Caco-2 (cell line): ENCODE data around the gene PRR22. TPM values are rescaled to one million over a fixed set of nuclear protein-coding genes. Genes with fewer than 3 reads are reported as not detected.

Experiments used
- BruUV-seq: library from RNA; stranded (reverse); fragments of 400-500 nt; replicated peaks from 2 replicates; lab custom pipeline; 2021; lab: Mats Ljungman, UMichigan
- CTCF ChIA-PET: fragments of 300-600 bp; sonication (Branson Sonifier 250); formaldehyde crosslinking; loops from one replicate; lab custom pipeline; 2022; ENCODE audit warnings: antibody characterized with exemption; lab: Charles Lee
- POLR2A ChIA-PET: fragments of 300-600 bp; sonication (Branson Sonifier 250); formaldehyde crosslinking; loops from one replicate; lab custom pipeline; 2022; ENCODE audit warnings: antibody characterized with exemption; lab: Charles Lee
- DNase-seq, 2 experiments: peaks; one replicate each; pipeline versions ENCODE4 v3.0.0 to v3.0.0-alpha.2; 2020 to 2022
- H3K27me3 ChIP-seq: replicated peaks from 2 replicates; pipeline ENCODE4 v1.6.0; 2011; ENCODE audit warnings: low read length; ENCODE audit not compliant: control insufficient read depth, insufficient read depth
- H3K36me3 ChIP-seq: 2 replicates; pipeline ENCODE4 v1.5.1; 2011; ENCODE audit warnings: low read length; ENCODE audit not compliant: control insufficient read depth, insufficient read depth
- H3K4me1 ChIP-seq: fragments of 250-450 bp; sonication (Bioruptor Pico); 2 replicates; pipeline ENCODE4 v1.5.1; 2020; ENCODE audit warnings: mild to moderate bottlenecking
- H3K4me3 ChIP-seq: 2 replicates; pipeline ENCODE4 v1.5.1; 2011; ENCODE audit warnings: low read depth, mild to moderate bottlenecking, control low read depth, low read length
- H3K9me3 ChIP-seq: fragments of 250-450 bp; sonication (Bioruptor Pico); 2 replicates; pipeline ENCODE4 v1.5.1; 2020; ENCODE audit warnings: mild to moderate bottlenecking, moderate library complexity
- H3K27ac Mint-ChIP-seq: one replicate; pipeline ENCODE4 v1.8.0; 2022; ENCODE audit warnings: mixed read lengths; ENCODE audit not compliant: unreplicated experiment
- H3K27me3 Mint-ChIP-seq: one replicate; pipeline ENCODE4 v1.8.0; 2022; ENCODE audit warnings: mixed read lengths; ENCODE audit not compliant: insufficient read depth, unreplicated experiment
- H3K36me3 Mint-ChIP-seq: one replicate; pipeline ENCODE4 v1.8.0; 2022; ENCODE audit warnings: mild to moderate bottlenecking, mixed read lengths; ENCODE audit not compliant: insufficient read depth, unreplicated experiment
- H3K4me1 Mint-ChIP-seq: one replicate; pipeline ENCODE4 v1.8.0; 2022; ENCODE audit warnings: low read depth, mixed read lengths; ENCODE audit not compliant: unreplicated experiment
- H3K4me3 Mint-ChIP-seq: one replicate; pipeline ENCODE4 v1.8.0; 2022; ENCODE audit warnings: mild to moderate bottlenecking, moderate library complexity, mixed read lengths; ENCODE audit not compliant: unreplicated experiment
- H3K9me3 Mint-ChIP-seq: one replicate; pipeline ENCODE4 v1.8.0; 2022; ENCODE audit warnings: mixed read lengths; ENCODE audit not compliant: unreplicated experiment
- intact Hi-C: fragments of 100-400 bp; cut with micrococcal nuclease; formaldehyde crosslinking; loops from one replicate; pipeline ENCODE4 v1.10.0; 2022; ENCODE audit not compliant: unreplicated experiment
- total RNA-seq: library from RNA; stranded (reverse); gene quantifications from 2 replicates; pipeline ENCODE4 v1.2.3, GENCODE V29; 2022
- TF ChIP-seq, protein P1 (sequence below), 2 experiments: fragments of 200-600 bp in 1 of 2; IDR thresholded peaks; 1 replicate in 1 of 2; 2 replicates in 1 of 2; pipeline versions ENCODE4 v1.5.1 to v1.8.0; 2011 to 2022; ENCODE audit warnings: antibody characterized with exemption in 1 of 2, control low read depth in 1 of 2, inconsistent platforms in 1 of 2, low read depth in 1 of 2, low read length in 1 of 2, mild to moderate bottlenecking in 1 of 2, moderate library complexity in 1 of 2; ENCODE audit not compliant: insufficient read depth in 1 of 2, severe bottlenecking in 1 of 2, unreplicated experiment in 1 of 2

PRR22 gene
- total RNA-seq, 1 experiment from 2014 or later, result 7.1 TPM

DNA sequence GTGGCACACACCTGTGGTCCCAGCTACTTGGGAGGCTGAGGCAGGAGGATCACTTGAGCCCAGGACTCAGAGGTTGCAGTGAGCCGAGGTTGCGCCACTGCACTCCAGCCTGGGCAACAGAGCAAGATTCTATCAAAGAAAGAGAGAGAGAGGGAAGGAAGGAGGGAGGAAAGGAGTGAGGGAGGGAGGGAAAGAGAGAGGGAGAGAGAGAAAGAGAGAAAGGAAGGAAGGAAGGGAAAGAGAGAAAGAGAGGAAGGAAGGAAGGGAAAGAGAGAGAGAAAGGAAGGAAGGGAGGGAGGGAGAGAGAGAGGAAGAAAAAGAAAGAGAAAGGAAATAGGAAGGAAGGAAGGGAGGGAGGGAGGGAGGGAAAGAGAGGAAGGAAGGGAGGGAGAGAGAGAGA lies 32.7 kb upstream of the PRR22 start:
- Mint-ChIP-seq H3K4me1 (no peaks in the 10 kb centered on the region), H3K4me3 (no peak overlapping the region), H3K27ac (no peak overlapping the region), H3K36me3 (no peaks in the 10 kb centered on the region), H3K27me3 (no peaks in the 10 kb centered on the region), H3K9me3 (no peaks in the 10 kb centered on the region)
- no peaks in the 10 kb centered on the region for H3K9me3 ChIP-seq
- BruUV-seq, result no TSS peak
- no peaks in the 10 kb centered on the region for H3K36me3 ChIP-seq
- no peak for DNase-seq
- ChIA-PET CTCF (no interaction called here), POLR2A (no interaction called here)
- no peaks in the 10 kb centered on the region for H3K4me1 ChIP-seq
- no peak overlapping the region for H3K4me3 ChIP-seq
- intact Hi-C loops, result no loop called here
- no peaks in the 10 kb centered on the region for H3K27me3 ChIP-seq
- TF ChIP-seq, protein P1, sequence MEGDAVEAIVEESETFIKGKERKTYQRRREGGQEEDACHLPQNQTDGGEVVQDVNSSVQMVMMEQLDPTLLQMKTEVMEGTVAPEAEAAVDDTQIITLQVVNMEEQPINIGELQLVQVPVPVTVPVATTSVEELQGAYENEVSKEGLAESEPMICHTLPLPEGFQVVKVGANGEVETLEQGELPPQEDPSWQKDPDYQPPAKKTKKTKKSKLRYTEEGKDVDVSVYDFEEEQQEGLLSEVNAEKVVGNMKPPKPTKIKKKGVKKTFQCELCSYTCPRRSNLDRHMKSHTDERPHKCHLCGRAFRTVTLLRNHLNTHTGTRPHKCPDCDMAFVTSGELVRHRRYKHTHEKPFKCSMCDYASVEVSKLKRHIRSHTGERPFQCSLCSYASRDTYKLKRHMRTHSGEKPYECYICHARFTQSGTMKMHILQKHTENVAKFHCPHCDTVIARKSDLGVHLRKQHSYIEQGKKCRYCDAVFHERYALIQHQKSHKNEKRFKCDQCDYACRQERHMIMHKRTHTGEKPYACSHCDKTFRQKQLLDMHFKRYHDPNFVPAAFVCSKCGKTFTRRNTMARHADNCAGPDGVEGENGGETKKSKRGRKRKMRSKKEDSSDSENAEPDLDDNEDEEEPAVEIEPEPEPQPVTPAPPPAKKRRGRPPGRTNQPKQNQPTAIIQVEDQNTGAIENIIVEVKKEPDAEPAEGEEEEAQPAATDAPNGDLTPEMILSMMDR (IDR thresholded peaks at IDR 0.05; ENCODE audit: insufficient read depth in 1 of 2, low read depth in 1 of 2, low read length in 1 of 2, severe bottlenecking in 1 of 2, unreplicated experiment in 1 of 2), result no peak

DNA sequence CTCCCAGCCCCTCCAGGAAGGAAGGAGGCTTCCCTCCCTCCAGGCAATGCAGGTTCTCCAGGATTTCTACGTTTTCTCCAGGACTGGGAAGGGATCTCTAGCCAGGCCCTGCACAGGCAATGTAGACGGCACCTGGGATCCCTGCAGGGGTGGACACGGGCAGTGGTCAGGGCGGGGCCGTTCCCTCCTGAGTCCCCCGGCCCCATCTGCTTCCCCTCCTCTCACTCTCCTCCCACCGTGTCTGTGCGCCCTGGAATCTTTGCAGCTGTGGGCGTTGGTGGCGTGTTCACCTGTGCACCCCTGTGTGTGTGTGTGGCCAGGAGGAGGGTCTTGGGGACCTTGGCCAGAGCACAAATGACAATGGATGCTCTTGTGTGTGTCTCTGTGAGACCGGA lies 30.3 kb upstream of the PRR22 start:
- ChIA-PET CTCF (interaction anchor here (1.2 kb wide), 1 partner anchor 11 kb away, joined by 3 read pairs; no protein-coding TSS in a partner anchor), POLR2A (no interaction called here)
- Mint-ChIP-seq H3K27me3 (no peaks in the 10 kb centered on the region), H3K36me3 (no peaks in the 10 kb centered on the region), H3K9me3 (no peaks in the 10 kb centered on the region), H3K4me3 (no peak overlapping the region), H3K27ac (no peak overlapping the region), H3K4me1 (no peaks in the 10 kb centered on the region)
- intact Hi-C loops, result no loop called here
- Histone ChIP-seq H3K9me3 (no peaks in the 10 kb centered on the region), H3K4me3 (no peak overlapping the region), H3K36me3 (no peaks in the 10 kb centered on the region), H3K27me3 (no peaks in the 10 kb centered on the region), H3K4me1 (no peaks in the 10 kb centered on the region)
- no TSS peak for BruUV-seq
- DNase-seq, result no peak
- TF ChIP-seq, protein P1 (IDR thresholded peaks at IDR 0.05; ENCODE audit: insufficient read depth in 1 of 2, low read depth in 1 of 2, low read length in 1 of 2, severe bottlenecking in 1 of 2, unreplicated experiment in 1 of 2), result no peak

- Mint-ChIP-seq H3K36me3 (no peaks in the 10 kb centered on the region), H3K9me3 (no peaks in the 10 kb centered on the region), H3K27me3 (no peaks in the 10 kb centered on the region), H3K4me1 (no peaks in the 10 kb centered on the region), H3K27ac (no peak overlapping the region), H3K4me3 (no peak overlapping the region)
- Histone ChIP-seq H3K27me3 (no peaks in the 10 kb centered on the region), H3K4me3 (no peak overlapping the region), H3K4me1 (no peaks in the 10 kb centered on the region), H3K9me3 (no peaks in the 10 kb centered on the region), H3K36me3 (no peaks in the 10 kb centered on the region)
- ChIA-PET CTCF (interaction anchor here (1.2 kb wide), 1 partner anchor 11 kb away, joined by 3 read pairs; no protein-coding TSS in a partner anchor), POLR2A (no interaction called here)
- TF ChIP-seq, protein P1 (IDR thresholded peaks at IDR 0.05; ENCODE audit: insufficient read depth in 1 of 2, low read depth in 1 of 2, low read length in 1 of 2, severe bottlenecking in 1 of 2, unreplicated experiment in 1 of 2), result no peak
- intact Hi-C loops, result no loop called here
- no TSS peak for BruUV-seq
- DNase-seq, result no peak
Observed at GRCh38 chr19:5814123-5814851, 29.7 kb upstream of the PRR22 start.
